ENCODE data around the gene RPS21.

RPS21 gene

GRCh38 chr20:62354031-62354808 is 32.7 kb upstream of the RPS21 start:
- no peak for DNase-seq

- no peak for DNase-seq
These were observed 32.0 kb upstream of the RPS21 start for GRCh38 chr20:62354811-62355341.

GRCh38 chr20:62355516-62355877 is 31.4 kb upstream of the RPS21 start:
- DNase-seq = no peak

GRCh38 chr20:62355878-62356588 is 30.9 kb upstream of the RPS21 start:
- no peak for DNase-seq

- DNase-seq = no peak
These were observed 30.2 kb upstream of the RPS21 start for GRCh38 chr20:62356589-62357186.

- no peak for DNase-seq
These were observed 29.7 kb upstream of the RPS21 start for GRCh38 chr20:62357187-62357667.

- no peak for DNase-seq
These were observed 29.2 kb upstream of the RPS21 start for GRCh38 chr20:62357681-62358080.

GRCh38 chr20:62358171-62359042 is 28.5 kb upstream of the RPS21 start:
- DNase-seq = no peak

GRCh38 chr20:62359043-62359490 is 27.8 kb upstream of the RPS21 start:
- no peak for DNase-seq

GRCh38 chr20:62359491-62360121 is 27.3 kb upstream of the RPS21 start:
- DNase-seq = no peak

- DNase-seq = no peak
These were observed 25.8 kb upstream of the RPS21 start for GRCh38 chr20:62360854-62361798.

- DNase-seq = no peak
These were observed 24.9 kb upstream of the RPS21 start for GRCh38 chr20:62361799-62362589.

GRCh38 chr20:62362590-62362940 is 24.3 kb upstream of the RPS21 start:
- DNase-seq = no peak

GRCh38 chr20:62362991-62363919 is 23.6 kb upstream of the RPS21 start:
- no peak for DNase-seq

- no peak for DNase-seq
These were observed 22.7 kb upstream of the RPS21 start for GRCh38 chr20:62363920-62364851.

- no peak for DNase-seq
These were observed 21.8 kb upstream of the RPS21 start for GRCh38 chr20:62364911-62365736.
